ENCODE results near the gene ZBTB39. TPM values are rescaled to one million over a fixed set of nuclear protein-coding genes. Genes with fewer than 3 reads are reported as not detected.

Gene ZBTB39
- polyA plus RNA-seq, 1 of the 3 experiments (the other 2 are of a cell fraction), result 3.7 TPM

DNA sequence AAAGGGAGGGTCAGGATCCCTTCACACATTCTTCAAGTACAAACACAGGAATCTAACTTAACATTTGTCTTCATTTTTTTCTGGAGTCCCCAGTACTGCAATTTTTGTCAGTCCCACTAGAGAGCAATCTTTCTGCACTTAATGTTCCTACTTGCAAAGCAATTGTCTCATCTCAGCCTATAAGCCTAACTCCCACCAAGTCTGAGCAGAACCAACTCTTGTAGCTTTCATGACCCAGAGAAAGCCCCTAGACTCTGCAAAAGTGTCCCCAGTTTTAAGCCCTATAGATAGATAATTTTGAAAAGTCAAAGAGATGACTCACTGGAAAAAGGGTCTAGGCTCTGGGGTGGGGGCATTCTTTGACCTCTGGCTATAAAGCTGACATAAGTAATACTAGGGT is 1.8 kb upstream of the ZBTB39 start:
- POLR2A ChIA-PET, result interaction anchor here (0.9 kb wide), 1 partner anchor 58 kb away, joined by 3 read pairs; no protein-coding TSS in a partner anchor
- H3K9ac ChIP-seq, result no peak overlapping the region
- H2AFZ ChIP-seq (ENCODE audit: low read depth), result no peak overlapping the region
- H4K20me1 ChIP-seq (ENCODE audit: insufficient read depth), result no peaks in the 10 kb centered on the region
- H3K79me2 ChIP-seq (ENCODE audit: insufficient read depth), result peaks cover 23% of the 10 kb centered on the region
- no peaks in the 10 kb centered on the region for H3F3A ChIP-seq (replicated peaks; ENCODE audit: insufficient read depth)
- H3K9me2 ChIP-seq, result no peaks in the 10 kb centered on the region
- no peaks in the 10 kb centered on the region for H3K9me3 ChIP-seq
- peak; percentile 72 for DNase-seq
- peaks cover 4 to 16% of the 10 kb centered on the region in 2 experiments for H3K36me3 ChIP-seq (replicated peaks in 1 of 2; ENCODE audit: control insufficient read depth in 1 of 2, insufficient read depth in 2 of 2, low read length in 1 of 2)
- no peak overlapping the region; a peak in 1 of 4 replicates for H3K27ac ChIP-seq (ENCODE audit: low read depth in 2 of 2, low read length in 1 of 2)
- CTCF ChIA-PET, result interaction anchor here (0.6 to 15.0 kb wide), 26 partner anchors 11 to 168 kb away, joined by 3 to 257 read pairs (median 4); partner anchors contain the start of genes LRP1, MYO1A, STAT6 and TAC3
- peak; percentile 93 for TF ChIP-seq RAD21 (IDR thresholded peaks at IDR 0.05; ENCODE audit: low read length)
- no peak for TF ChIP-seq RXRA (IDR thresholded peaks at IDR 0.05; ENCODE audit: borderline replicate concordance, low read depth)
- no peak for TF ChIP-seq FOXJ3 (CRISPR knock-in tag; IDR thresholded peaks at IDR 0.05)
- peak; percentile 79 for TF ChIP-seq SMC3 (IDR thresholded peaks at IDR 0.05; ENCODE audit: low read depth, low read length)
- TF ChIP-seq, protein P1, sequence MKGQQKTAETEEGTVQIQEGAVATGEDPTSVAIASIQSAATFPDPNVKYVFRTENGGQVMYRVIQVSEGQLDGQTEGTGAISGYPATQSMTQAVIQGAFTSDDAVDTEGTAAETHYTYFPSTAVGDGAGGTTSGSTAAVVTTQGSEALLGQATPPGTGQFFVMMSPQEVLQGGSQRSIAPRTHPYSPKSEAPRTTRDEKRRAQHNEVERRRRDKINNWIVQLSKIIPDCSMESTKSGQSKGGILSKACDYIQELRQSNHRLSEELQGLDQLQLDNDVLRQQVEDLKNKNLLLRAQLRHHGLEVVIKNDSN (IDR thresholded peaks at IDR 0.05; ENCODE audit: borderline replicate concordance, low read depth), result no peak
- TF ChIP-seq, protein P2, sequence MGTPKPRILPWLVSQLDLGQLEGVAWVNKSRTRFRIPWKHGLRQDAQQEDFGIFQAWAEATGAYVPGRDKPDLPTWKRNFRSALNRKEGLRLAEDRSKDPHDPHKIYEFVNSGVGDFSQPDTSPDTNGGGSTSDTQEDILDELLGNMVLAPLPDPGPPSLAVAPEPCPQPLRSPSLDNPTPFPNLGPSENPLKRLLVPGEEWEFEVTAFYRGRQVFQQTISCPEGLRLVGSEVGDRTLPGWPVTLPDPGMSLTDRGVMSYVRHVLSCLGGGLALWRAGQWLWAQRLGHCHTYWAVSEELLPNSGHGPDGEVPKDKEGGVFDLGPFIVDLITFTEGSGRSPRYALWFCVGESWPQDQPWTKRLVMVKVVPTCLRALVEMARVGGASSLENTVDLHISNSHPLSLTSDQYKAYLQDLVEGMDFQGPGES (IDR thresholded peaks at IDR 0.05; ENCODE audit: low read depth, low read length), result no peak
- TF ChIP-seq, protein P3, sequence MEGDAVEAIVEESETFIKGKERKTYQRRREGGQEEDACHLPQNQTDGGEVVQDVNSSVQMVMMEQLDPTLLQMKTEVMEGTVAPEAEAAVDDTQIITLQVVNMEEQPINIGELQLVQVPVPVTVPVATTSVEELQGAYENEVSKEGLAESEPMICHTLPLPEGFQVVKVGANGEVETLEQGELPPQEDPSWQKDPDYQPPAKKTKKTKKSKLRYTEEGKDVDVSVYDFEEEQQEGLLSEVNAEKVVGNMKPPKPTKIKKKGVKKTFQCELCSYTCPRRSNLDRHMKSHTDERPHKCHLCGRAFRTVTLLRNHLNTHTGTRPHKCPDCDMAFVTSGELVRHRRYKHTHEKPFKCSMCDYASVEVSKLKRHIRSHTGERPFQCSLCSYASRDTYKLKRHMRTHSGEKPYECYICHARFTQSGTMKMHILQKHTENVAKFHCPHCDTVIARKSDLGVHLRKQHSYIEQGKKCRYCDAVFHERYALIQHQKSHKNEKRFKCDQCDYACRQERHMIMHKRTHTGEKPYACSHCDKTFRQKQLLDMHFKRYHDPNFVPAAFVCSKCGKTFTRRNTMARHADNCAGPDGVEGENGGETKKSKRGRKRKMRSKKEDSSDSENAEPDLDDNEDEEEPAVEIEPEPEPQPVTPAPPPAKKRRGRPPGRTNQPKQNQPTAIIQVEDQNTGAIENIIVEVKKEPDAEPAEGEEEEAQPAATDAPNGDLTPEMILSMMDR (IDR thresholded peaks at IDR 0.05), result peak; percentile 76
- no peak overlapping the region for H3K4me3 ChIP-seq (ENCODE audit: low read depth in 2 of 2, low read length in 1 of 2)
- no peak overlapping the region for H3K4me2 ChIP-seq
- peaks cover 8% of the 10 kb centered on the region; the same call in 1 of the 2 replicates for H3K27me3 ChIP-seq (ENCODE audit: insufficient read depth)
- H3K4me1 ChIP-seq (ENCODE audit: control insufficient read depth in 1 of 2, insufficient read depth in 2 of 2, low read depth in 1 of 2, low read length in 1 of 2), result peaks cover 6 to 14% of the 10 kb centered on the region in 2 experiments; a peak in 3 of 4 replicates

DNA sequence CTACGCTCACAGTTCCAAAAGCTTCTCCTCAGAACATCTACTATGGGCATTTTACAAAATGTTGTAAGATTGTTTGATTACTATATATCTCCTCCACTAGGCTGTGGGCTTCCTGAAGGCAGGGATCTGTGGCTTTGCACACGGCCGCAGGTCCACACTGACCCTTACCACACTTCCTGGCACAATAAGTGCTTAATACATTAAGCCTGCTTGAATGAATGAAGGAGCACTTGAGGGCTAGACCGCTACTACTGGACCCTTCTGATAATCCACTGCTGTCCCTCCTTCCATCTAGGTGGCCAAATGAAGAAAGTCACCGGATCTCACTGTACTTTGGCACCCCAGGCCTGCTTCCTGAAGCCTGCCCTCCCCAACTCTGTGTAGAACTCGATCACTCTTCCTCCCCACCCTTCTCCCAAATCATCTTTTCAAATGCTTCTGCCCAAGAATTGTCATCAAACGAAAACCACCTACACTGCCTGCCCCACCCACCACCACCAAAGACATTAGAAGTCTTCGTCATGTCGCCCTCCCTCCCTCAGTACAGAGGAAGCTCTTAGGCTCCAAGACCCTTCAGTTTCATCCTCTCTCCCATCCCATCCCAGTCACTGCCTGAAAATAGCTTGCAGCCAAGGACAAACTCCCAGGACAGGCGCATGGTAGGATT is 596 bp upstream of the ZBTB39 start:
- peak overlapping the region; percentile 70 for H2AFZ ChIP-seq (ENCODE audit: low read depth)
- WGBS (ENCODE audit: low lambda C conversion rate), result 52% methylated on average over 10 of the region's 10 CpGs
- H3K9me2 ChIP-seq, result no peaks in the 10 kb centered on the region
- no peaks in the 10 kb centered on the region for H3F3A ChIP-seq (replicated peaks; ENCODE audit: insufficient read depth)
- no peaks in the 10 kb centered on the region for H3K27me3 ChIP-seq (ENCODE audit: insufficient read depth)
- peaks cover 23% of the 10 kb centered on the region for H3K79me2 ChIP-seq (ENCODE audit: insufficient read depth)
- DNase-seq, result no peak
- H3K4me2 ChIP-seq, result 0 out of 2 replicates have a peak overlapping the region, but pooled peaks have one; percentile 29
- peak overlapping the region in 1 of 2 experiments; percentile 22; a peak in 2 of 4 replicates for H3K4me3 ChIP-seq (ENCODE audit: low read depth in 2 of 2, low read length in 1 of 2)
- H3K36me3 ChIP-seq (replicated peaks in 1 of 2; ENCODE audit: control insufficient read depth in 1 of 2, insufficient read depth in 2 of 2, low read length in 1 of 2), result peaks cover 9 to 28% of the 10 kb centered on the region in 2 experiments
- H3K9me3 ChIP-seq, result no peaks in the 10 kb centered on the region
- POLR2A ChIA-PET, result no interaction called here
- peak overlapping the region in 1 of 2 experiments; percentile 19; a peak in 1 of 4 replicates for H3K27ac ChIP-seq (ENCODE audit: low read depth in 2 of 2, low read length in 1 of 2)
- H4K20me1 ChIP-seq (ENCODE audit: insufficient read depth), result peaks cover 4% of the 10 kb centered on the region
- H3K9ac ChIP-seq, result no peak overlapping the region
- CTCF ChIA-PET, result interaction anchor here (0.6 to 15.0 kb wide), 19 partner anchors 10 to 259 kb away, joined by 3 to 257 read pairs (median 5); partner anchors contain the start of genes MYO1A, STAT6 and TAC3
- H3K4me1 ChIP-seq (ENCODE audit: control insufficient read depth in 1 of 2, insufficient read depth in 2 of 2, low read depth in 1 of 2, low read length in 1 of 2), result peaks cover 6 to 14% of the 10 kb centered on the region in 2 experiments; a peak in 3 of 4 replicates
- TF ChIP-seq, protein P1 (IDR thresholded peaks at IDR 0.05; ENCODE audit: borderline replicate concordance, low read depth), result no peak
- TF ChIP-seq RXRA (IDR thresholded peaks at IDR 0.05; ENCODE audit: borderline replicate concordance, low read depth), result no peak
- TF ChIP-seq, protein P3 (IDR thresholded peaks at IDR 0.05), result no peak
- TF ChIP-seq, protein P4, sequence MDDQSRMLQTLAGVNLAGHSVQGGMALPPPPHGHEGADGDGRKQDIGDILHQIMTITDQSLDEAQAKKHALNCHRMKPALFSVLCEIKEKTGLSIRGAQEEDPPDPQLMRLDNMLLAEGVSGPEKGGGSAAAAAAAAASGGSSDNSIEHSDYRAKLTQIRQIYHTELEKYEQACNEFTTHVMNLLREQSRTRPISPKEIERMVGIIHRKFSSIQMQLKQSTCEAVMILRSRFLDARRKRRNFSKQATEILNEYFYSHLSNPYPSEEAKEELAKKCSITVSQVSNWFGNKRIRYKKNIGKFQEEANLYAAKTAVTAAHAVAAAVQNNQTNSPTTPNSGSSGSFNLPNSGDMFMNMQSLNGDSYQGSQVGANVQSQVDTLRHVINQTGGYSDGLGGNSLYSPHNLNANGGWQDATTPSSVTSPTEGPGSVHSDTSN (IDR thresholded peaks at IDR 0.05), result no peak
- TF ChIP-seq JUND (IDR thresholded peaks at IDR 0.05), result no peak
- TF ChIP-seq EP300 (IDR thresholded peaks at IDR 0.05; ENCODE audit: borderline replicate concordance in 1 of 2, low read depth in 1 of 2, low read length in 1 of 2), result no peak
- no peak for TF ChIP-seq RFX5 (IDR thresholded peaks at IDR 0.05; ENCODE audit: low read length)

All from SK-N-SH (cell line).